SK-N-SH treated with all-trans-retinoic acid at 6 μM for 48 hours (cell line): Measurements from ENCODE around the gene FOXD1.

Source experiments
- ATAC-seq: fragments of 200-7000 bp; cut with Tn5 transposase; 3 replicates; pipeline ENCODE4 v1.9.1; 2020; ENCODE audit warnings: mild to moderate bottlenecking, moderate library complexity
- ARNTL ChIP-seq: fragments of 450-650 bp; formaldehyde crosslinking; IDR thresholded peaks from 2 replicates; pipeline ENCODE4 v1.5.0; 2020; ENCODE audit warnings: low read depth, mild to moderate bottlenecking, moderate library complexity, borderline replicate concordance
- BACH2 ChIP-seq: fragments of 250-450 bp; sonication (Bioruptor Pico); IDR thresholded peaks from 2 replicates; pipeline ENCODE4 v1.9.0; 2021; ENCODE audit warnings: mild to moderate bottlenecking, borderline replicate concordance
- CSDC2 ChIP-seq: fragments of 250-450 bp; sonication (Bioruptor Pico); IDR thresholded peaks from 2 replicates; pipeline ENCODE4 v1.5.0; 2020; ENCODE audit warnings: mild to moderate bottlenecking, moderate library complexity
- CSRNP3 ChIP-seq: fragments of 250-450 bp; sonication (Bioruptor Pico); IDR thresholded peaks from 2 replicates; pipeline ENCODE4 v1.5.1; 2021; ENCODE audit warnings: mild to moderate bottlenecking, moderate library complexity
- ESRRG ChIP-seq: fragments of 250-450 bp; sonication (Bioruptor Pico); IDR thresholded peaks from 2 replicates; pipeline ENCODE4 v1.6.1; 2021; ENCODE audit warnings: mild to moderate bottlenecking
- GLIS3 ChIP-seq: fragments of 250-450 bp; sonication (Bioruptor Pico); IDR thresholded peaks from 2 replicates; pipeline ENCODE4 v1.5.0; 2020; ENCODE audit warnings: mild to moderate bottlenecking, moderate library complexity
- ISL1 ChIP-seq: fragments of 250-450 bp; sonication (Bioruptor Pico); IDR thresholded peaks from 2 replicates; pipeline ENCODE4 v2.1.2; 2022; ENCODE audit warnings: mild to moderate bottlenecking, moderate library complexity
- OSR1 ChIP-seq: fragments of 250-450 bp; sonication (Bioruptor Pico); IDR thresholded peaks from 2 replicates; pipeline ENCODE4 v1.8.0; 2022; ENCODE audit warnings: moderate library complexity, mild to moderate bottlenecking, inconsistent platforms
- POU6F1 ChIP-seq: fragments of 250-450 bp; sonication (Bioruptor Pico); IDR thresholded peaks from 2 replicates; pipeline ENCODE4 v1.8.0; 2021; ENCODE audit warnings: low read depth, mild to moderate bottlenecking, moderate library complexity, borderline replicate concordance
- PPARA ChIP-seq: fragments of 250-450 bp; sonication (Bioruptor Pico); IDR thresholded peaks from 2 replicates; pipeline ENCODE4 v1.5.0; 2020; ENCODE audit warnings: mild to moderate bottlenecking, borderline replicate concordance
- RARB ChIP-seq: fragments of 250-450 bp; sonication (Bioruptor Pico); IDR thresholded peaks from 2 replicates; pipeline ENCODE4 v1.8.0; 2021; ENCODE audit warnings: mild to moderate bottlenecking, moderate library complexity
- SNAI2 ChIP-seq: fragments of 250-450 bp; sonication (Bioruptor Pico); IDR thresholded peaks from 2 replicates; pipeline ENCODE4 v1.5.0; 2020; ENCODE audit warnings: mild to moderate bottlenecking, moderate library complexity
- TCF4 ChIP-seq: fragments of 250-450 bp; sonication (Bioruptor Pico); IDR thresholded peaks from 2 replicates; pipeline ENCODE4 v1.8.0; 2021; ENCODE audit warnings: mild to moderate bottlenecking, moderate library complexity, borderline replicate concordance
- TOX ChIP-seq: fragments of 250-450 bp; sonication (Bioruptor Pico); IDR thresholded peaks from 2 replicates; pipeline ENCODE4 v1.8.0; 2021; ENCODE audit warnings: mild to moderate bottlenecking, moderate library complexity, borderline replicate concordance
- TSHZ2 ChIP-seq: fragments of 250-450 bp; sonication (Bioruptor Pico); IDR thresholded peaks from 2 replicates; pipeline ENCODE4 v1.5.0; 2020; ENCODE audit warnings: mild to moderate bottlenecking, moderate library complexity
- ZC3H10 ChIP-seq: fragments of 250-450 bp; sonication (Bioruptor Pico); IDR thresholded peaks from 2 replicates; pipeline ENCODE4 v1.5.1; 2021; ENCODE audit warnings: mild to moderate bottlenecking, moderate library complexity
- ZFP3 ChIP-seq: fragments of 250-450 bp; sonication (Bioruptor Pico); IDR thresholded peaks from 2 replicates; pipeline ENCODE4 v1.5.0; 2020; ENCODE audit warnings: mild to moderate bottlenecking, moderate library complexity
- ZFP30 ChIP-seq: fragments of 450-650 bp; formaldehyde crosslinking; IDR thresholded peaks from 2 replicates; pipeline ENCODE4 v1.5.0; 2022; ENCODE audit warnings: mild to moderate bottlenecking, moderate library complexity
- ZNF565 ChIP-seq: fragments of 450-650 bp; formaldehyde crosslinking; conservative IDR thresholded peaks from 2 replicates; pipeline ENCODE4 v1.5.0; 2020; ENCODE audit warnings: low read depth, mild to moderate bottlenecking, moderate library complexity
- ZNF70 ChIP-seq: fragments of 450-650 bp; formaldehyde crosslinking; IDR thresholded peaks from 2 replicates; pipeline ENCODE4 v1.5.0; 2020; ENCODE audit warnings: mild to moderate bottlenecking, moderate library complexity
- ZNF8 ChIP-seq: fragments of 450-650 bp; formaldehyde crosslinking; IDR thresholded peaks from 2 replicates; pipeline ENCODE4 v1.5.0; 2020; ENCODE audit warnings: mild to moderate bottlenecking, moderate library complexity

Gene FOXD1

GRCh38 chr5:73448463-73449136, at the start of gene FOXD1:
FOXD1 (minus strand) TSS chr5:73448777; CDS start chr5:73448362, 415 bp downstream.
- TF ChIP-seq ESRRG (CRISPR knock-in tag) (no peak), GLIS3 (CRISPR knock-in tag) (no peak), TCF4 (no peak), ZFP30 (CRISPR knock-in tag) (no peak), ZNF565 (CRISPR knock-in tag) (no peak), ZC3H10 (no peak), PPARA (CRISPR knock-in tag) (no peak), CSRNP3 (no peak), ZNF70 (no peak), OSR1 (CRISPR knock-in tag) (no peak)
- peak; percentile 91 for ATAC-seq

GRCh38 chr5:73497497-73498056, 49.0 kb upstream of the FOXD1 start:
- TF ChIP-seq TSHZ2 (CRISPR knock-in tag) (0 out of 2 replicates have a peak, but pooled peaks have one; percentile 10), TOX (CRISPR knock-in tag) (no peak), ZFP30 (CRISPR knock-in tag) (no peak), GLIS3 (CRISPR knock-in tag) (0 out of 2 replicates have a peak, but pooled peaks have one; percentile 50)

GRCh38 chr5:73496984-73497457, 48.4 kb upstream of the FOXD1 start:
- no peak for TF ChIP-seq BACH2
- 0 out of 2 replicates have a peak, but pooled peaks have one; percentile 20 for TF ChIP-seq ZNF565 (CRISPR knock-in tag)
- peak; percentile 76; the same call in 1 of the 2 replicates for TF ChIP-seq SNAI2 (CRISPR knock-in tag)
- peak; percentile 75; the same call in 1 of the 2 replicates for TF ChIP-seq POU6F1 (CRISPR knock-in tag)
- TF ChIP-seq ZC3H10: no peak
- TF ChIP-seq ZNF70: 0 out of 2 replicates have a peak, but pooled peaks have one; percentile 34
- peak; percentile 65 for ATAC-seq

More at GRCh38 chr5:73497497-73498056, 49.0 kb upstream of the FOXD1 start:
- peak; percentile 4; the same call in 2 of the 3 replicates for ATAC-seq

GRCh38 chr5:73495772-73496335, 47.3 kb upstream of the FOXD1 start:
- TF ChIP-seq ARNTL (CRISPR knock-in tag): no peak
- TF ChIP-seq, all 23 proteins: peak for 0
- no peak for ATAC-seq

- no peak for TF ChIP-seq ZNF8 (CRISPR knock-in tag)
- no peak for TF ChIP-seq PPARA (CRISPR knock-in tag)
- no peak for TF ChIP-seq RARB (CRISPR knock-in tag)
- no peak for TF ChIP-seq CSDC2
- no peak for TF ChIP-seq ISL1 (CRISPR knock-in tag)
- TF ChIP-seq ZFP3: no peak
- no peak for ATAC-seq
Observed at GRCh38 chr5:73494721-73495120, 46.1 kb upstream of the FOXD1 start.
